Measurements from ENCODE around the gene NKD1. TPM values are rescaled to one million over a fixed set of nuclear protein-coding genes. Genes with fewer than 3 reads are reported as not detected.

Gene NKD1
- total and polyA plus RNA-seq, 12 donors = 0.67 to 8.9 (median 3.5) TPM

DNA sequence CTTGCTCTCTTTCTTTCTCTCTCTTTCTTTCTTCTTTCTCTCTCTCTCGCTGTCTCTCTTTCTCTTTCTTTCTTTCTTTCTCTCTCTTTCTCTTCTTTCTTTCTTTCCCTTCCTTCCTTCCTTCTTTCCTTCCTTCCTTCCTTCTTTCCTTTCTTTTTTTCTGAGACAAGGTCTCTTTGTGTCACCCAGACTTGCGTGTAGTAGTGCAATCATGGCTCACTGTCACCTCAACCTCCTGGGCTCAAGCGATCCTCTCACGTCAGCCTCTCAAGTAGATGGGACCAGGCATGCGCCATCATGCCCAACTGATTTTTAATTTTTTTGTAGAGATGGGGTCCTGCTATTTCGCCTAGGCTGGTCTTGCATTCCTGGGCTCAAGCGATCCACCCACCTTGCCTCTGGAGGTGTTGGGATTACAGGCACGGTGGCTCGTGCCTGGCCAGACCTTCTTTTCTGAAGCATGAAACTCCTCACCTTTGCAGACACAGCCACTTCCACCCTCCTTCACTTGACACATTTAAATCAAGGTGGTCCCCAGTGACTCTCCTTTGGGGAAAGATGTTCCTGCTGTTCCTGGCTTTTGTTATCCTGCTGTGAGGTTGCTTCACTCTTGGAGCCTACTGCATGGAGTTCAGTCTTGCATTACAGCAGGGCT is 26.8 kb upstream of the NKD1 start:
- 88 to 91% (median 89%) methylated on average over 9 of the region's 9 CpGs for whole genome bisulfite sequencing, 4 donors
- intact Hi-C loops (cut with DNase I) = no loop called here
- no peak overlapping the region for H3K4me3 ChIP-seq

DNA sequence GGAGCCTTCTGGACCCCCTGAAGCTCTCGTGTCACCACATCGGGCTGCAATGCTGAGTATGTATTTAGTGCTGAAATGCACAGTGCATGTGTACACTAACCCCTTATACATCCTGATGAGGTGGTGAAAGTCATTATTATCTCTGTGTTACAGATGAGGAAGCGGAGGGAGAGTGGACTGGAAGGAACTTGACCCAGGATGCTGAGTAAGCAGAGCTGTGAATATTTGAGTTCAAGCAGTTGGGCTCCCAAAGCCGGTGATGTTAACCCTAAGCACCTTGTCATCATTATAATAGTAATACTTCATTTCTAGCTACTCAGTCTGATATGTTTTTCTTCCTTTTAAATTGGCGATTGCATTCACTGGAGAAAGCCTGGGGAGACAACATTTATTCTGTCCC is 25.9 kb upstream of the NKD1 start:
- DNase-seq = peak in 2 of 7 donors; percentile 2 to 6
- H3K27me3 ChIP-seq = no peaks in the 10 kb centered on the region
- no peaks in the 10 kb centered on the region for H3K9me3 ChIP-seq (replicated peaks in 1 of 3)
- TF ChIP-seq, protein P1, sequence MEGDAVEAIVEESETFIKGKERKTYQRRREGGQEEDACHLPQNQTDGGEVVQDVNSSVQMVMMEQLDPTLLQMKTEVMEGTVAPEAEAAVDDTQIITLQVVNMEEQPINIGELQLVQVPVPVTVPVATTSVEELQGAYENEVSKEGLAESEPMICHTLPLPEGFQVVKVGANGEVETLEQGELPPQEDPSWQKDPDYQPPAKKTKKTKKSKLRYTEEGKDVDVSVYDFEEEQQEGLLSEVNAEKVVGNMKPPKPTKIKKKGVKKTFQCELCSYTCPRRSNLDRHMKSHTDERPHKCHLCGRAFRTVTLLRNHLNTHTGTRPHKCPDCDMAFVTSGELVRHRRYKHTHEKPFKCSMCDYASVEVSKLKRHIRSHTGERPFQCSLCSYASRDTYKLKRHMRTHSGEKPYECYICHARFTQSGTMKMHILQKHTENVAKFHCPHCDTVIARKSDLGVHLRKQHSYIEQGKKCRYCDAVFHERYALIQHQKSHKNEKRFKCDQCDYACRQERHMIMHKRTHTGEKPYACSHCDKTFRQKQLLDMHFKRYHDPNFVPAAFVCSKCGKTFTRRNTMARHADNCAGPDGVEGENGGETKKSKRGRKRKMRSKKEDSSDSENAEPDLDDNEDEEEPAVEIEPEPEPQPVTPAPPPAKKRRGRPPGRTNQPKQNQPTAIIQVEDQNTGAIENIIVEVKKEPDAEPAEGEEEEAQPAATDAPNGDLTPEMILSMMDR (IDR thresholded peaks at IDR 0.05) = no peak
- no peak for TF ChIP-seq POLR2A (IDR thresholded peaks at IDR 0.05)
- H3K27ac ChIP-seq = no peak overlapping the region
- H3K4me1 ChIP-seq (replicated peaks in 1 of 2) = no peaks in the 10 kb centered on the region
- intact Hi-C loops (cut with DNase I) = no loop called here
- WGBS, 4 donors = 53 to 68% (median 60%) methylated on average over 5 of the region's 5 CpGs
- no peaks in the 10 kb centered on the region for H3K36me3 ChIP-seq (replicated peaks in 1 of 2)
- no peak overlapping the region for H3K4me3 ChIP-seq

More for the DNA sequence above, 26.8 kb upstream of the NKD1 start:
- peaks cover 0 to 8% (median 0%) of the 10 kb centered on the region in 3 donors for H3K9me3 ChIP-seq (replicated peaks in 1 of 3)
- H3K27ac ChIP-seq = no peak overlapping the region
- peak in 2 of 7 donors; percentile 1 to 2 for DNase-seq
- no peaks in the 10 kb centered on the region for H3K36me3 ChIP-seq (replicated peaks in 1 of 2)
- H3K27me3 ChIP-seq = no peaks in the 10 kb centered on the region
- no peaks in the 10 kb centered on the region for H3K4me1 ChIP-seq (replicated peaks in 1 of 2)
- TF ChIP-seq, protein P1 (IDR thresholded peaks at IDR 0.05) = no peak
- TF ChIP-seq POLR2A (IDR thresholded peaks at IDR 0.05) = no peak

DNA sequence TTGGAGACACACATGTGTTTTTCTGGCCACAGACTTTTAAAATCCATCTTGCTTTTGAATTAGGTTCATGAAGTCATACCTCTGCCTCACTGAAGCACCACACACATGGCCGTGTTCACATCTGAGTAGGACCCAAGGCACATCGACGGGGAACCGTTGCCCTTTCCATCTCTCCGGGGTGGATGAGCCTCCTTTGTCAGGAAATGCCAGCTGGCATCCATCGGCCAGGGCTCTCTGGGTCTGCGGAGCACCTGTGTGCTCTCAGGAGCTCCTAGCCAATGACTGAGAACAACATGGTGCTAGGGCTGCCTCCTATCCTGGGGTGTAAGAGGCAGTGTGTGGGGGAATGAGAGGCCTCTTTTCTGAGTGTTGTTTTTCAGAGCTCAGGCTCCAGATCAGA is 24.5 kb upstream of the NKD1 start:
- Histone ChIP-seq H3K27ac (no peak overlapping the region), H3K4me1 (replicated peaks in 1 of 2) (no peaks in the 10 kb centered on the region), H3K4me3 (no peak overlapping the region), H3K27me3 (no peaks in the 10 kb centered on the region), H3K9me3 (replicated peaks in 1 of 3) (no peaks in the 10 kb centered on the region), H3K36me3 (replicated peaks in 1 of 2) (no peaks in the 10 kb centered on the region)
- intact Hi-C loops (cut with DNase I) = no loop called here
- TF ChIP-seq, protein P1 (IDR thresholded peaks at IDR 0.05) = no peak
- no peak for TF ChIP-seq POLR2A (IDR thresholded peaks at IDR 0.05)
- 88 to 94% (median 94%) methylated on average over 7 of the region's 7 CpGs; no CpG with 5 or more reads in 1 of the 4 donors for WGBS, 4 donors
- peak in 2 of 7 donors; percentile 6 to 24 for DNase-seq

DNA sequence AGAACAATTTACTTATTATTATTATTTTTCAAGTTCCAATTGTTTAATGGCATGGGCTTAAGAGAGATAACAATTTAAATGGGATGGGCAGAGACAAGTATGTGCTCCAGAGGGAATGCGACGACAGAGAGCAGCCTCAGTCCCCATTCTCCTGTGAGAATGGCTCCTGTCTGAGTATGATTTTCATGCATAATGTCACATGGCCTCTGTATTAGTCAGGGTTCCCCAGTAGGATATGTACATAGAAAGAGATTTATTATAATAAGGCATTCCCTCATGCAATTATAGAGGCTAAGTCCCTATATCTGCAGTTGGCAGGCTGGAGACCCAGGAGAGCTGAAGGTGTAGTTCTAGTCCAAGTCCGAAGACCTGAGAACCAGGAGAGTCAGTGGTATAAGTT is 22.9 kb upstream of the NKD1 start:
- Histone ChIP-seq H3K27ac (no peak overlapping the region), H3K4me1 (replicated peaks in 1 of 2) (no peaks in the 10 kb centered on the region), H3K27me3 (no peaks in the 10 kb centered on the region), H3K36me3 (replicated peaks in 1 of 2) (no peaks in the 10 kb centered on the region), H3K9me3 (replicated peaks in 1 of 3) (no peaks in the 10 kb centered on the region), H3K4me3 (no peak overlapping the region)
- intact Hi-C loops (cut with DNase I) = no loop called here
- no peak for TF ChIP-seq POLR2A (IDR thresholded peaks at IDR 0.05)
- TF ChIP-seq, protein P1 (IDR thresholded peaks at IDR 0.05) = no peak
- DNase-seq = peak in 2 of 7 donors; percentile 2 to 14
- WGBS, 4 donors = 85 to 95% (median 89%) methylated on average over 3 of the region's 3 CpGs

All from adrenal gland (tissue), 12 donors.